Measurements from ENCODE around the gene SUFU. TPM values are rescaled to one million over a fixed set of nuclear protein-coding genes. Genes with fewer than 3 reads are reported as not detected.

Gene SUFU
- total and polyA plus RNA-seq, 4 donors, result 1.8 to 3.8 (median 2.9) TPM

DNA sequence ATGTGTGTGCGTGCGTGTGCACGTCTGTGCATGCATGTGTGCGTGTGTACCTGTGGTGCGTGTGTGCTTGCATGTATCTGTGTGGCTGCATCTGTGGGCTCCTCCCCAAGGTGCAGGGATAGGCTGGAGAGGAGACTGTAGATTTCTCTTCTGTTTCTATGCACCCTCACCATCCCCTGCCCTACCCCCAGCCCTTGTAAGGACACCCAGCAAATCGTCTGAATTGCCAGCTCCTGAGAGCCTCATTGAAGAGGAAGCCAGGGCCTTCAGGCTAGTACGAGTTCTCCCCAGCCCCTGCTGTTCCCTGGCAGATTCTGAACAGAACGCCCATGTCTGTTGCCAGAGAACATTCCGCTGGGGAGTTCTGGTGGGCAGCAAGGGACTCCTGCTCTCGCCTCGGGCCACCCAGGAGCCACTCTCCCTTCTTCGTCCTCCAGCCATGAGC is 123.5 kb downstream of the SUFU start:
- Histone ChIP-seq H3K36me3 (ENCODE audit: control insufficient read depth in 4 of 4, insufficient read depth in 3 of 4, low read depth in 1 of 4, low read length in 3 of 4) (peaks cover 0 to 9% (median 0%) of the 10 kb centered on the region in 4 donors), H3K27ac (ENCODE audit: low read depth in 1 of 2, low read length in 2 of 2) (peak overlapping the region; percentile 84 to 95), H3K27me3 (ENCODE audit: control insufficient read depth in 4 of 4, insufficient read depth in 4 of 4, low read length in 3 of 4) (no peaks in the 10 kb centered on the region), H3K9ac (ENCODE audit: low read depth in 1 of 2, low read length in 2 of 2) (peak overlapping the region in 1 of 2 donors; percentile 36), H3K4me3 (ENCODE audit: low read depth in 1 of 3, low read length in 3 of 3) (no peak overlapping the region), H3K4me1 (ENCODE audit: control insufficient read depth in 4 of 4, insufficient read depth in 4 of 4, low read length in 3 of 4) (peaks cover 11 to 26% (median 16%) of the 10 kb centered on the region in 4 donors), H3K9me3 (ENCODE audit: control insufficient read depth in 4 of 4, low read length in 3 of 4) (no peaks in the 10 kb centered on the region)
- no peak for DNase-seq (ENCODE audit: low spot score)
- TF ChIP-seq JUND (IDR thresholded peaks at IDR 0.05), result no peak
- no peak for TF ChIP-seq NR2F2 (IDR thresholded peaks at IDR 0.05)
- TF ChIP-seq GABPA (IDR thresholded peaks at IDR 0.05 in 1 of 2, conservative IDR thresholded peaks at IDR 0.05 in 1 of 2), result no peak
- 82% methylated on average over 12 of the region's 12 CpGs for WGBS

DNA sequence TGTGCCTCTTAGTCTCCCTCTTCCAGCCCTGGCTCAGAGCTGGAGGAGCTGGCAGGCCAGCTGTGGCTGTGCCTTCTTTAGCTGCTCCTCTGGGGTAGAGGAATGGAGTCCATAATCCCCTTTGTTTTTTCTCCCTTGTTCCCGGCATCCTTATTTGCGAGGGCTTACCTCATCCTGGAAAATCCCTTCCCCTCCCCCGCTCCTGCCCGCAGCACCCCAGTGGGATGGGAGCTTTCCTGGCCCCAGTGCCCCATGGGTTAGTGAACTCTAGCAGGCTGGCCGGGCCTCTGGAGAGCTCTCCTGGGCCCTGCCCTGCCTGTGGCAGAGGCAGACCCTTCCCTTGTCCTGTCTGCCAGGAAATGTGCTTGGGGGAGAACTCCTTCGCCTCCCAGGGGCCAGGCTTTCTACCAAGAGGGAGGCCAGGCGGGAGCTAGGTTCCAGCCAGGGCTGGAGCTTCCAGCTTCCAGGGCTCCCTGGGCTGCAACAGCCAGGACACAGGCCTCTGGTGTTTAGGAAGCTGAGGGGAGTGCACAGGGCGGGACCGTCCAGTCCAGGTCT is 124.0 kb downstream of the SUFU start:
- WGBS, result 45% methylated on average over 9 of the region's 9 CpGs
- H3K4me3 ChIP-seq (ENCODE audit: low read depth in 1 of 3, low read length in 3 of 3), result no peak overlapping the region
- peaks cover 11 to 31% (median 19%) of the 10 kb centered on the region in 4 donors for H3K4me1 ChIP-seq (ENCODE audit: control insufficient read depth in 4 of 4, insufficient read depth in 4 of 4, low read length in 3 of 4)
- peak overlapping the region; percentile 84 to 95 for H3K27ac ChIP-seq (ENCODE audit: low read depth in 1 of 2, low read length in 2 of 2)
- DNase-seq (ENCODE audit: low spot score), result peak; percentile 61
- no peaks in the 10 kb centered on the region for H3K27me3 ChIP-seq (ENCODE audit: control insufficient read depth in 4 of 4, insufficient read depth in 4 of 4, low read length in 3 of 4)
- peak overlapping the region in 1 of 2 donors; percentile 36 for H3K9ac ChIP-seq (ENCODE audit: low read depth in 1 of 2, low read length in 2 of 2)
- H3K36me3 ChIP-seq (ENCODE audit: control insufficient read depth in 4 of 4, insufficient read depth in 3 of 4, low read depth in 1 of 4, low read length in 3 of 4), result peaks cover 0 to 9% (median 0%) of the 10 kb centered on the region in 4 donors
- TF ChIP-seq SP1 (IDR thresholded peaks at IDR 0.05) (peak; percentile 92), GABPA (IDR thresholded peaks at IDR 0.05 in 1 of 2, conservative IDR thresholded peaks at IDR 0.05 in 1 of 2) (no peak), RXRA (IDR thresholded peaks at IDR 0.05) (peak; percentile 99 to 100), EGR1 (IDR thresholded peaks at IDR 0.05; ENCODE audit: low read depth in 2 of 2) (no peak), RAD21 (IDR thresholded peaks at IDR 0.05) (peak; percentile 13 to 27), YY1 (IDR thresholded peaks at IDR 0.05) (peak; percentile 60), JUND (IDR thresholded peaks at IDR 0.05) (peak; percentile 69 to 85), FOXA2 (IDR thresholded peaks at IDR 0.05) (no peak), NR2F2 (IDR thresholded peaks at IDR 0.05) (peak; percentile 41), HNF4G (IDR thresholded peaks at IDR 0.05) (peak; percentile 38), REST (IDR thresholded peaks at IDR 0.05) (no peak), CTCF (IDR thresholded peaks at IDR 0.05; ENCODE audit: low read depth, low read length, missing input control) (no peak), HNF4A (conservative IDR thresholded peaks at IDR 0.05) (peak; percentile 55 to 59), TAF1 (conservative IDR thresholded peaks at IDR 0.05) (no peak), FOXA1 (IDR thresholded peaks at IDR 0.05) (no peak), ATF3 (IDR thresholded peaks at IDR 0.05) (peak; percentile 74)
- TF ChIP-seq, protein P1, sequence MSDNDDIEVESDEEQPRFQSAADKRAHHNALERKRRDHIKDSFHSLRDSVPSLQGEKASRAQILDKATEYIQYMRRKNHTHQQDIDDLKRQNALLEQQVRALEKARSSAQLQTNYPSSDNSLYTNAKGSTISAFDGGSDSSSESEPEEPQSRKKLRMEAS (IDR thresholded peaks at IDR 0.05), result no peak
- TF ChIP-seq, protein P2, sequence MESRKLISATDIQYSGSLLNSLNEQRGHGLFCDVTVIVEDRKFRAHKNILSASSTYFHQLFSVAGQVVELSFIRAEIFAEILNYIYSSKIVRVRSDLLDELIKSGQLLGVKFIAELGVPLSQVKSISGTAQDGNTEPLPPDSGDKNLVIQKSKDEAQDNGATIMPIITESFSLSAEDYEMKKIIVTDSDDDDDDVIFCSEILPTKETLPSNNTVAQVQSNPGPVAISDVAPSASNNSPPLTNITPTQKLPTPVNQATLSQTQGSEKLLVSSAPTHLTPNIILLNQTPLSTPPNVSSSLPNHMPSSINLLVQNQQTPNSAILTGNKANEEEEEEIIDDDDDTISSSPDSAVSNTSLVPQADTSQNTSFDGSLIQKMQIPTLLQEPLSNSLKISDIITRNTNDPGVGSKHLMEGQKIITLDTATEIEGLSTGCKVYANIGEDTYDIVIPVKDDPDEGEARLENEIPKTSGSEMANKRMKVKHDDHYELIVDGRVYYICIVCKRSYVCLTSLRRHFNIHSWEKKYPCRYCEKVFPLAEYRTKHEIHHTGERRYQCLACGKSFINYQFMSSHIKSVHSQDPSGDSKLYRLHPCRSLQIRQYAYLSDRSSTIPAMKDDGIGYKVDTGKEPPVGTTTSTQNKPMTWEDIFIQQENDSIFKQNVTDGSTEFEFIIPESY (IDR thresholded peaks at IDR 0.05), result no peak
- no peaks in the 10 kb centered on the region for H3K9me3 ChIP-seq (ENCODE audit: control insufficient read depth in 4 of 4, low read length in 3 of 4)
